ENCODE measurements around the gene HPCAL1.
"Not testable (repeated sequence)": the region's sequence is repeated elsewhere in the genome, so short reads cannot be mapped to it uniquely, and the experiment has no call there.

The HPCAL1 gene

GRCh38 chr2:10285556-10286198 lies 17.0 kb upstream of the HPCAL1 start:
- DNase-seq = no peak

GRCh38 chr2:10286216-10287037 lies 16.3 kb upstream of the HPCAL1 start:
- no peak for DNase-seq

DNA sequence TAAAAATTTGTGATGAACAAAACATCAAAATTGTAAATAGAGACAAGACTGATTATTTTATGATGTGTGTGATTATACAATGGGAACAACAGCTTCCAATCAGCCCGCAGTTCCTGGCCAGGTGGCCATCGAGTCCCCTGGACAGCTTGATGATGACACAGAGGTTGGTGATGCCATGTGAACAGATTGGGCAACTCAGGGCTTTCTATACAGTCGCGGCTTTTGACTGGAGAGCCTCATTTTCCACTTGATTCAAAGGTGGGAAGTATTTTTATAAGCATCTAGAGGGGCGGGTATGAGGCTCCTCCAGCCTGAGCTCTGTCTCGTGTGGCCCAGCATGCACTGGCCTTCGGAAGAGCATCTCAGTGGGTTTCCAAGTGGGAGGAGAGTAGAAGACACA lies 14.9 kb upstream of the HPCAL1 start:
- DNase-seq = no peak

- no peak for DNase-seq
These were observed 14.1 kb upstream of the HPCAL1 start for GRCh38 chr2:10288606-10289005.

- DNase-seq = no peak
These were observed 13.4 kb upstream of the HPCAL1 start for GRCh38 chr2:10289352-10289751.

DNA sequence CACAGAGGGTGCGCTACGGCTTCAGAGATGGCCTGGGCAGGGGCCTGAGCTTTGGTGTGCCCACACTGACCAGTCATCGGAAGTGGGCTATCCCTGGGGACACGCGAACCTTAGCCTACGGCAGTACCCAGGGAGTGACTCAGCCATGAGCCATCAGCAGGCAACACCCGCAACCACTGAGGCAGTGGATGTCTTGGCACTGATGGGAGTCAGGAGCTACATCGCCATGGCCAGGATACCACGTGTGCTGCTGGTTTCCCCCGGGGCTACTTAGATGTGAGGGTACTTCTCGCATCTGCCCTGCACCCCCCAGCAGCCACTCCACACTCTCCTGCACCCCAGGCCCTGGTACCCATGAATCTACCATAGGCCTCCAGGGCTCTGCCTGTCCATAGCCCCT lies 12.8 kb upstream of the HPCAL1 start:
- DNase-seq = no peak

- DNase-seq = not testable (repeated sequence)
These were observed 11.3 kb upstream of the HPCAL1 start for GRCh38 chr2:10291376-10291775.

GRCh38 chr2:10292033-10292432 lies 10.7 kb upstream of the HPCAL1 start:
- DNase-seq = no peak

- no peak for DNase-seq
These were observed 9.1 kb upstream of the HPCAL1 start for GRCh38 chr2:10293603-10294002.

GRCh38 chr2:10294077-10294476 lies 8.6 kb upstream of the HPCAL1 start:
- DNase-seq = no peak

- DNase-seq = not testable (repeated sequence)
These were observed 7.1 kb upstream of the HPCAL1 start for GRCh38 chr2:10295649-10296048.

DNA sequence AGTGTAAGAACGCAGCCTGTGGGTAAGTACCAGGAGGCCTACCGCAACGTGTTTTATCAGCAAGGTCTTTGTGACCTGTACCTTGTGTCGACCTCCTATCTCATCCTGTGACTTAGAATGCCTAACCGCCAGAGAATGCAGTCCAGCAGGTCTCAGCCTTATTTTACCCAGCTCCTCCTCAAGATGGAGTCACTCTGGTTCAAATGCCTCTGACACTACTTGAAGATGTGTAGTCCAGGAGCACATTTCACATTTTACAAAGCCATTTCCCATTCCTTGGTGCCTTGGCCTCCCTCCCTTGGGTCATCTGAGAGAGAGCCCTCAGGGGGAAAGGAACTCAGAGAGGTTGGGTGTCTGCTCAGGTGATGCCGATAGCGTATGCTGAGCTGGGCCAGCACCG lies 6.6 kb upstream of the HPCAL1 start:
- DNase-seq = no peak

DNA sequence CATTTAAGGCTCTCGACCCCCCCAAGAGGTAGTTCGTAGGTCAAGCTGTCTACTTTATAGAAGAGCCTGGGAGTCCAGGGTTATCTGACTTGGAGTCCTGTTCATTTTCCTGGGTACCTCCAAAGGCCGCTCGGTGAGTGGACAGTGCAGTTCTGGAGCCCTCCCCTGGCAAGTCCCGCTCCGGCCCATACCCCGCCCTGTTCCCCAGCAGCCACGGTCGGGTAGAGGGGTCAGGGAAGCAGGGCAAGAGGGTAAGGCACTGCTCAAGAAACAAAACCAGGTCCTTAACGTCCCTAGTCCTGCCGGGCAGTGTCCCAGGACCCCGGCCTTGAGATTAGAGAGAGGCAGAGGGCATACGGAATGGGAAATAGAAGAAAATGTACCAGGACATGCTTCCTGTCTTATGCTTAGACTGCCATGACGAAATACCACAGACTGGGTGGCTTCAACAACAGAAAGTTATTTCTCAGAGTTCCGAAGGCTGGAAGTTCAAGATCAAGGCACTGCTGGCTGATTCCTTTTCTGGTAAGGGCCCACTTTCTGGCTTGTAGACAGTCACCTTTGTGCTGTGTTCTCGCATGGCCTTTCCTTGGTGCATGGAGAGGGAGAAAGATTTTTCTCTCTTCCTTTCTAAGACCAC lies 5.4 kb upstream of the HPCAL1 start:
- no peak for DNase-seq

DNA sequence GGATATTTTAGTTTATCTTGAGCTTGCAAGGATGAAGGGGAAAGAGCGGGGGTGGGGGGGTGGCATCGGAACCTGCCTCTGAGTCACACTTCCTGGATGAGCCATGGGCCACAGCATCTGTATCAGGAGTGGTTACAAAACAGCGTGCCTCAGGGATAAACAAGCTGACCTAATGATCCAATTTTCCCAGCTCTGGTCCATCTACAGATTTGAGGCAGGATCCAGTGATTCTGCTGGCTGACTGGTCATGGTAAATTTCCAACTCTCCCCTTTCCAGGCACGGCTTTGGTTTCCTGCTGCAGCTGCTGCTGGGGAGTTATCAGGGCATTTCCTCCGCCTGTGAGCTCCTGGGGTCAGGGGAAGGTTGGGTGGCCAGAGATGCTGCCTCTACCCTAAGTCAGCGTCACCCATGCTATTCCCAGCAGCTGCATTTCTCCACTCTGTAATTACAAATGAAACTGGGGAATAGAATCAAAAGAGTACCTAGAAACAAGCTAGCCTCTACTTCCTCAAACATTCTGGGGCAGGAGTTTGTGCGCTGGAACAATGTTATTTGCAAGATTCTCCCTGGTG lies 4.7 kb upstream of the HPCAL1 start:
- peak; percentile 64 for DNase-seq

- not testable (repeated sequence) for DNase-seq
These were observed 3.9 kb upstream of the HPCAL1 start for GRCh38 chr2:10298777-10299176.

DNA sequence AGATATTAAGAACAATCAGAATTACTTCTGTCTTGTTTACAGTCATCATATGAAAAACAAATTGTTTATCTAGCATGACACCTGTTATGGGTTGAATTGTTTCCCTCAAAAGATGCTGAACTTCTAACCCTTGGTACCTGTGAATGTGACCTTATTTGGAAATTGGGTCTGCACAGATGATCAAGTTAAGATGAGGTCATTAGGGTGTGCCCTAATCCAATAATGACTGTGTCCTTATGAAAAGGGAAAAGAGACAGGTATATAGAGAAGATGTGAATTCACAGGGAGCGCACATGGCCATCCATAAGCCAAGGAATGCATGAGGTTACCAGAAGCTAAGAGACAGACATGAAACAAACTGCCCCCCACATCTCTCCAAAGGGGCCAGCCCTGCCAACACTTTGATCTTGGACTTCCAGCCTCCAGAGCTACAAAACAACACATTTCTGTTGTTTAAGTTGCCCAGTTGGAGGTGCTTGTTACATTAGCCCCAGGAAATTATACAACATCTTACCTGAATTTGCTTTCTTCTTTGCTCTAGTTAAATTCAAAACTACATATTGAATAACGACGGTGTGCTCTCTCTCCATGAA lies 2.3 kb upstream of the HPCAL1 start:
- no peak for DNase-seq

DNA sequence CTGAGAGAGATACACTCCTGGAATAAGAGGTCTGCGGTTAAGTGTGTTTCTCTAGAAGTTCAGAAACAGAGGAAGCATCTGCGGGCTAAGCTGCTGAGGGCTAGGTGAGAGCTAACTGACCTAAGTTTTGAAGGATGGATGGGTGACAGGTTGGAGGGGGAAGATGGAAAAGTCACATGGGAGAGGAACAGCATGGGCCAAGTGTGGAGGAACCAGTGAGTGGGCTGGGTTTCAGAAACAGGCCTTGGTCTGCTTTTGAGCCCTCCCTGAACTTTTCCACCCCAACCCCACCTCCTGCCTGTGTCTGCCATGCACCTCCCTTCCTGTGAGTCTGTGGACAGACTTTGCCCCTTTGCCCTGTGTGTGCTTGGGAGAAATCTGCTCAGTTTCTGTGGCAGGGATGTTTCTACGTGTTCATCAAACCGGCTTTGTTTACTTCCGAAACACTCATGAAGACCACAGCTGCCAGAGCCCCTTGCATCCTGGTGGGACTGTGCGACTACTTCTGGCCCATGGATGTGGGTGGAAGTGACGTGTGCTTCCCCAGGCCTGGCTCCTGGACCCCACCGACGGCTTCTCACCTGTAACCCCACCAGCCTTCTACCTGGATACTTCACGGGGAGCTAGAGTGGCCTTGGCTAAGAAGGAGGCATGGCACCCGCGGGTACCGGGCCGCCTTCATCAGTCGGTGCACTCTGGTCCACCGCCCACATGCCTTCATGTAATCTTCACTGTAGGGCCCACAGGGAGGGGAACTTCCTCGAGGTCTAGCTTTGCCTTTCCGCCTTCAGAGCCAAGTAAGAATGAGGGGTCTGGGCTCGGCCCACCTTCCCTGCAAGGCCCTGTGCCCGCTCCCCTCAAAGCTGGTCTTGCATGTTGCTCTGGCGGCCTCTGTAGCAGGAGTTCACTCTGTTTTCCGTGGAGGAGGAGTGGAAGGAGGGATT lies 1.4 kb upstream of the HPCAL1 start:
- no peak for DNase-seq

DNA sequence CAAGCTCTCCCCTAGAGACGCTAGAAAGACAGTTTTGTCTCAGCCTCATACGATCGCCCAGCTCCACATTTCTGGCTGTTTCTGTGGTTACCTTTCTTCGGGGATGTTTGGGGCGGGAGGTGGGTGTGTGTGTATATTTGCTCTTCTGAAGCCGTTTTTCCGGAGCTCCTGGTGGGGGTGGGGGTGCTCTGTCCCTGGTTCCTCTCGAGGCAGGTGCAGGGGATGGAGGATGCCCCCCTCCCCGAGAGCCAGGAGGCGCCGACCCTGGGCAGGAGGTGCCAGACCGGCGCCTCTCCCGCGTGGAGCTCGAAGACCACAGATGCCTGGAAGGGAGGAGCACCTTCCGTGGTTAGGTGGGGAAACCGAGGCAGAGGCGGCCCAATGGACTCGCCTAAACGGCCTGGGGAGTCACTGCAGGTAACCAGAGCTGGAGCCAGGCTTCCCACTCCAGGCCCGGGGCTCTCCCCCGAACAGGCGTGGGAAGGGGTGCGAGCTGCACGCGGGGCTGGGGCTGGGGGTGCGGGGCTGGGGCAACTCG lies 694 bp upstream of the HPCAL1 start:
- DNase-seq = no peak

DNA sequence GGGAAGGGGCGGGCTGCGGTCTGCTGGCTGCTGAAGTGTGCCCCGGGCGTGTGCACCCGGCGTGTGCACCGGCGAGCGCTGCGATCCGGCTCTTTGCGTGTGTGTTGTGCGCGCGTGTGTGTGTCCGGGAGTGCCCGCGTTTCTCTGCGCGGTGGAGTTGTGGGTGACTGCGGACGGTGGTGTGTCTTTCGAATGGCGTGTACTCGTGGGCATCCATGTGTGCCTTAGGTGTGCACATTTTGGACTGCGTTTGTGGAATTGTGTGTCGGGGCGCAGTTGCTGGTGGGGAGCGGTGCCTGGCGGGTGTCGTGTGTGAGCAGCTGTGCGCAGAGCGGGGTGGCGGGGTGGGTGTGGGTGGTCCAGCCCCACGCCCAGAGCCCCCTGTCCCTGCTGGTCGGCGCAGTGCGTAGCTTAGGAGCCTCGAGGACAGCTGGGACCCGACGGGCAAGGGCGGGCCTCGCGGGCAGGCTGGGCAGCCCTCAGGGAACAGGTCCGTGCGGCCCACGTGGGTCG lies 533 bp downstream of the HPCAL1 start:
- DNase-seq = no peak

DNA sequence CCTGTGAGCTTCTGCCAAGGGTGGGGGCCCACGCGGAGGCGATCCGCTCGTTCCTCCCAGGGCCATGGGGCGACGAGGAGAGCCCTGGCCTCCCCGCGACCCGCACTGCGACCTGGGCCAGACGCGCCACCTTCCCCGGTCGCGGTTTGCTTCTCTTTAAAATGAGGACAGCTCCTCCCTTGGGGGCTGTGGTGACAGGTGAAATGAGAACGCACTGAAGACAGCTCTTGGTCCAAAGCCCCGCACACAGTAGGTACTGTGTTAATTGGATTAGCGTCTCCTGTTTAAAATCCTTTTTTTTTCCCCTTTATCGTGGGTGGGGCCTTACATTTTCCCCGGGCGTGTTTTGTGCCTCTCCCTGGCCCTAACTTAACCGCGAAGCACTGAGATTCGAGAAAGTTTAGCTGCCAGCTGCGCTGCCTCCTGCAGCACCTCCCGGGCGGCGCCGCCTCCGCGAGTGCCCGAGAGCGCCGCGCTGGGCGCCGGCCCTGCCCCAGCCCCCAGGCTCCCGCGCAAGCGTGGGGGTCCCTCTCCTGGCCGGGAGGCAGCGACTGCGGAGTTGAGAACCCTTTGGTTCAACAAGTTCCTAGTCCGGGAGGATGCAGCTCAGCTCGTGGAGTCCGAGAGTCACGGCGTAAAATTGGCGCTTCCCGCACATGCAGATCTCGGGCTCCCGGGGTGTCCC lies 1.1 kb downstream of the HPCAL1 start:
- DNase-seq = peak; percentile 50

Data from activated gamma-delta T cell treated with Interleukin-2 at 50 U/mL for 16 hours (primary cell).